Activated CD4-positive, alpha-beta T cell treated with anti-CD3 and anti-CD28 coated beads, Interleukin-2, amount 50 U/mL, for 48 hours (primary cell): Measurements from ENCODE around the gene TMEM256.

ENCODE experiments used
- DNase-seq, 2 experiments: peaks; one replicate each; pipeline ENCODE4 v3.0.0-alpha.2; 2020

Gene TMEM256

DNA sequence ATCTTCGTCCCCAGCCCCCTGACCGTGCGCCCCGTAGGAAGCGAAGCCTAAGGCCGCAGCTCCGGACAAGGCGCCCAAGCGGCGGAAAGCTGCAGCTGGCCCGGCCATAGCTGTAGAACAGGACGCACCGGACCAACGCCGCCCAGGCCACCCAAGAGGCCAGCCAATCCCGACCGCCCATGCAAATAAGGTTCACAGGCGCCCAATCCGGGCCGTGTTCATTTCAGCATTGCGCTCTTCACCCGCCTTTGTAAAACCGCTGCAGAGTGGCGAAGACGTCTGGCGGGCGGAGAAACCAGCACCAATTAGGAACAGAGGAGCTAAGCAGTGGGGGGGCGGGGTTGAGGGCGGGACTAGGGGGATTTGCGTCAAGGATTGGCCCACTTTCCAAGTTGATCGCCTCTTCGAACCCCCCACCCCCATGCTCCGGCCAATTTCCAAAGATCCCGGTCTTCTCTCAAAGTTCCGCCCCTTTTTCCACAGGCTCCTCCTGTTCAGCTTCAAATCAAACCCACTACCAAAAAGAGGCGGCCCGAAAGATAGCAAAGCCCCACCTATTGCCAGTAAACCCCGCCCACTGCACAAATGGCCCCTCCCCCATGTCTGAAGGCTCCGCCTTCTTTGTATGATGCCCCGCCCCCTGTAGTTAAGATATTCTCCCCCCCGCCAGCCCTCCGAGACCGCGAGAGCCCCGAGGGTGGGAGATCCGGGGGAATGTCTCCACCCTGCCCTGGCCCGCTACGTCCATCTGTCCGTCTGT, at the start of gene TMEM256:
Gene TMEM256 (minus strand): TSS at position 121 of the 760 bp plus-strand sequence. CDS start 13 bp downstream, at position 108.
- DNase-seq, result peak; percentile 96

DNA sequence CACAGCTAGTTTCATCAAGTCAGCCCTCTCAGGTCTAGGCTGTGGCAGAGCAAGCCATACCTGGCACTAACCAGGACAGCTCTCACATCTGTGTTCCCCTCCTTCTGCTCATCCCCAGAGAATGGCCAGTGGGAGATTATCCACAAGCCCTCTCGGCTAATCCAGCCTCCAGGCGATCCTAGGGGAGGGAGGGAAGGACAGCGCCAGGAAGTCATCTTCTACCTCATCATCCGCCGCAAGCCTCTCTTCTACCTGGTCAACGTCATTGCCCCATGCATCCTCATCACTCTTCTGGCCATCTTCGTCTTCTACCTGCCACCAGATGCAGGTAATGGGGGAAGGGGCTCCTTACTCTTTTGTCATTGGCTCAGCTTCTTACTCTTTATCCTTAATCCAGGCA, 44.6 kb upstream of the TMEM256 start:
- no peak for DNase-seq

DNA sequence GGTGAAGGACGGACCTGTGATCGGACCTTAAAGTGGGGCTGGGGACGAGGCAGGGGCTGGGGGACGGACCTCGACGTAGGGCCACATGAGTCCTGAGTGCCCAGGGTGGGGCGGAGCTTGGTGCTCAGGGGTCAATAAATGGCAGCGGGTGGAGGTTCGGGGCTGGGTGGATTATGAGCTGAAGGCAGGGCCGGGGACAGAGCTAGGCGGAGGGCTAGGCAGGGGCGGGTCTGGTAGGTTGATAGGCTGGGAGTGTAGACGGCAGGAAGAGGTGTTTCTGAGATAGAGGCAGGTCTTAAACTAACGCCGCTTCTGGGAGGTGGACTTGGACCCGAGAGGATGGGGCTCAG, 41.7 kb upstream of the TMEM256 start:
- peak; percentile 9 to 31 for DNase-seq

DNA sequence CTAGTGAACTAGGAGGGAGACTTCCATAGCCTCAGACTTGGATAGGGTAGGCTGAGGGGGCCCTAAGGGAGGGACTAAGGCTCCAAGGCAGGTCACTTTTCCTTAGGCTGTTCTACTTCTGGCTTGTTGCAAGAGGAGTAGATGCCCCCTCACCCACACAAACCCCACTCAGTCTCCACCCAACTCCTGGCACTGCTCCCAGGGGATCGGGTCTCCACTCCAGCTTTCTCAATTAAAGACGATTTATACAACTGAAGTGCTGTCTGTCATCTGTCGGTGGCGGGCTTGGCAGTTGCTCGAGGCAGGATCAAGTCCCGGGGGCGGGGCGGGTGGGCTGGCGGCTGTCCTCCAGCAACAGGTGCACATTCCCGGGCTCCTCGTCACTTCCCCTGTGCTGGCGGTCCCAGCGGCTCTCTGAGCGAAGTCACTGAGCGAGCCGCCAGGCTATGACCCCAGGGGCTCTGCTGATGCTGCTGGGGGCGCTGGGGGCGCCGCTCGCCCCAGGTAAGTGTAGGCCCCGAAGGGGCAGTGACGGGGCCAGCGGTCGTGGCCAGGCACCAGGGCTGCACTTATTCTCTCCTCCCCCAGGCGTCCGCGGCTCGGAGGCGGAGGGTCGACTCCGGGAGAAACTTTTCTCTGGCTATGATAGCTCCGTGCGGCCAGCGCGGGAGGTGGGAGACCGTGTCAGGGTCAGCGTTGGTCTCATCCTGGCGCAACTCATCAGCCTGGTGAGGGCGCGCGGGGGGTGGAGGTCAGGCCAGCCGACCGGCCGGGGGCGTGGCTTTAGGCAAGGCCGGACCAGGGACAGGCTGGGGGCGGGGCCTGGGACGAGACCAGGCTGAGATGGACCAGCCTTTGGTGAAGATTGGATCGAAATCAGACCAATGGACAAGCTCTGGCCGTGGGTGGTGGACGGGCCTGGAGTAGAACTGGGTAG, 41.1 kb upstream of the TMEM256 start, which contains the start of gene CHRNB1:
Gene CHRNB1 (plus strand): TSS at position 380 of the 937 bp plus-strand sequence. CDS start 67 bp downstream, at position 447.
- DNase-seq, result peak; percentile 9 to 34

DNA sequence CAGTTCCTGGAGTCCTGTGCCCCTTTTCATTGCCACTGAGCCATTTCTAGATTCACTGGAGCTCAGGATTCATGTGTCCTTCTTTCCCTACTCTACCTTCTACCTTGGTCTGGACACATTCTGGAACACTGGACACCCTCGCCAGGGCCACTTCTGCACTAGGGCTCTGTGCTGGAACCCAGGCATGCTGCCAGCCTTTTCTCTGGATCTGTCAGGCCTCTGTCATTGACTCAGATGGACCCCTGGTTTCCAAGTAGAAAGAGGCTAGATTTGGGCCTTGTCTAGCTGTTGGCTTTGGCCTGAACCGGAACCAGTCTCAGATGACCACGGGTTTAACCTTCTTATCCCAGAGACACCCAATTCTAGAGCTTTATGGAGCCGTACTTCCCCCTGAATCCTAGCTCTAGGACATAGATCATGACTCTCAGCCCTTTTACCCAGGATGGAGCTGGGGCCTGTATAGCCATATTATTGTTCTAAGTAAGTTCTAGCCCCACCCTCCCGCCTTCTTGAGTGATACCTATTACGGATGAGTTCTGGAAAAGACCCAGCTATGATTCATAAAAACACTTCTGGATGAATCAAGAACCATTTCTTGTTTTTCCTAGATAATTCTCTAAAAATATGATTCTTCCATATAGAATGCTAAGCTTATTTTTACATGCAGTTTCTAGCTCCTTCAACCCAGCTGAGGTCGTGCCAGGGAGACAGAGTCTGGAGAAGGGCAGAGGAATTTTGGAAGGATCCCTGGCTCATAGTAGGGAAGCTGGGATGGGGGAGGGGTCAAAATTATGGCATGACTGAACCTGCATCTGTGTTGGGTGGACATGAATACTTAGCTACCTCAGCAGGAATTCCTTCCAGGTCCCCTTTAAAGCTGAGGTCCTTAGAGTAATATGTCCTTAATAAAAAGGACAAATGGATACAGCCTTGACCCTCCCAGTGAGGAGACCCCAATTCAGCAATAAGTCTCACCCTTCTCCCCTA, 39.9 kb upstream of the TMEM256 start:
- DNase-seq, result no peak

DNA sequence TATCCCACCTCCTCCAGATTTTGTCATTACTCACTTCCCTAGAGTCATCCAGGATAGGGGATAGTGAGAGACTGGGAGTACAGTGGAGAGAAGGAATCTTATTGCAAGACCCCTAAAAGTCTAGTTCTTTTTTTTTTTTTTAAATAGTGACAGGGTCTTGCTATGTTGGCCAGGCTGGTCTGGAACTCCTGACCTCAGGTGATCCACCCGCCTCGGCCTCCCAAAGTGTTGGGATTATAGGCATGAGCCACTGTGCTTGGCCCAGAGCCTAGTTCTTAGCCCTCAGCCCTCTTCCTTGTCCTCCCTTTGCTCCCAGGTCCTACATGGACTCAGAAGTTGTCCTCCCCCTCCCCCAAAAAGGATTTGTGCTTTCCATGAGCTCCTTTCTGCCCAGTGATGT, 38.2 kb upstream of the TMEM256 start:
- no peak for DNase-seq

DNA sequence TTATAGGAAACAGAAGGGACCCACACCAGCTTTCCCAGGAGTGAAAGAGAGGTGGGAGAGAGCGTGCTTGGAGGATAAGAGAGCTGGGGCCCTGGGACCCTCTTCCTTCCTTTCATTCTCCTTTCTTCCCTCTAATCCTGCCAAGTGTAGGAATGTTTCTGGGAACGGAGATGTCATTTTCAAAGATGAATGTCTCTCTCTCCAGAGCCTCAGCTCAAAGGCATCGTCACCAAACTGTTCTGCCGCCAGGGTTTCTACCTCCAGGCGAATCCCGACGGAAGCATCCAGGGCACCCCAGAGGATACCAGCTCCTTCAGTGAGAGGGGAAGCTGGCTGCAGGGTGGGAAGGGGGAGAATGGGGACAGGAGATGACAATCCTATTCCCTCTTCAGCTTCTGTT, 37.4 kb upstream of the TMEM256 start:
- DNase-seq, result no peak

DNA sequence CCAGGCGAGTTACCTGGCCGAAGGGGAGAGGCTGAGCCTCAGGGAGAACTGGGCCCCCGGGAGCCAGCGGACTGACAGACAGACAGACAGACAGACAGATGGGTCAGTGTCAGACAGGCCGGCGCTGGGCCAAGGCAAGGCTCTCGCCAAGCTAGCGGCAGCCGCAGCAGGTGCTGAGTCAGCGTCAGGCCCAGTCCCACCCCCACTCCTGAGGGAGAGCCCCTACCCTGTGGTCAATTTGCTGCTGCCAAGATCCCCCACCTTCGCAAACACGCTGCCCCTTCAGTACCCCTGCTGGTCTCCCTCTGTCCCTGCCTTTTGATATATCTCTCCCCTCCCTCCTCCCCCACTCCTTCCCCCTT, 36.9 kb upstream of the TMEM256 start:
- peak; percentile 29 to 39 for DNase-seq

DNA sequence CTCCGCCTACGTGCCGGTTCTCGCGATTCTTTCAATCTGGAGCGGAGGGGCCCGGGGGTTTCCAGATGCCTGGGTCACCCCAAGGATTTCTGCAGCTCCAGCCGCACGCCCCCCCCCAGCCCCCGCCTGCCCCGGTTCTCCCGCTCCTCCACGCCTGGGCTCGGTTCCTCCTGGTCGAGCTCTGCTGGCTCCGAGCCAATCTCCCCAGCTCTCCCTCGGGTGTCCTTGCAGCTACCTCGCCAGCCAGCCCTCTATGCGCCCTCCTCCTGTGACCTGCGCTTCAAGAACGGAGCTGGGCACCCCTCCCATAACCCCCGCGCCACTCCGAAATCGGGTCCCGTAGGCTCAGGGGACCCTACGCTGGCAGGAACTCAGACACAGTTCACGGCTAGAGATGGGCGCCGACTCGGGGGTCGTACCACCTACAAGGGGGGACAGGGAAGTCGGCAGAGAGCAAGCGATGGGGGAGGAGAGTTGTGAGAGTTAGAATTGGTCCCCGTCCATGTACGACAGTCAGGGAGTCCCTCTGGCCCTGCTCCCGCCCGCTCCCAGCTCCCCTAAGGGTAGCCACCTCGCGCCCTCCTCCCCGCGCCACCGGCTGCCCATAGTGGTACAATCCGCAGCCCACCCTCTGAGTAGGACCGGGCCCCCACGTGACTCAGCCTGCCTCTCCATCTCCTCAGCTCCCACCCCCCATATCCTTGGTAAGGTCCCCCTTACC, 36.4 kb upstream of the TMEM256 start:
- peak; percentile 55 to 68 for DNase-seq

DNA sequence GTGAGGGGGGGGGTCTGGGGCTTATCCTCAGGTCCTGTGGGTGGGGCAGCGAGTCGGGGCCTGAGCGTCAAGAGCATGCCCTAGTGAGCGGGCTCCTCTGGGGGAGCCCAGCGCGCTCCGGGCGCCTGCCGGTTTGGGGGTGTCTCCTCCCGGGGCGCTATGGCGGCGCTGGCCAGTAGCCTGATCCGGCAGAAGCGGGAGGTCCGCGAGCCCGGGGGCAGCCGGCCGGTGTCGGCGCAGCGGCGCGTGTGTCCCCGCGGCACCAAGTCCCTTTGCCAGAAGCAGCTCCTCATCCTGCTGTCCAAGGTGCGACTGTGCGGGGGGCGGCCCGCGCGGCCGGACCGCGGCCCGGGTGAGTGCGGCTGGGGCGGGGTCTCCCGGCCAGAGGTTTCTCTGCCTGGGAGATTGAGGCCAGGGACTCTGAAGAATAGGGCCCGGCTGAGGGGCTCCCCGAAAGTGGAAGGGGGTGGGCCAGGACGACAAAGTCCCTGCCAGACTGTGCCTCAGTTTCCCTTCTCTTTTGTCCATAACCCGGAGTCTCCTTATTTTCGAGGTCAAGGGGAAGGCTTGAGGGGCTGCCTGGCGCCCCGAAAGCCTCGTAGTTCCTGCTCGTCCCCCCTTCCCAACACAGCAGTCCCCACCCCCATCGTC, 35.7 kb upstream of the TMEM256 start, which contains the start of gene FGF11:
Gene FGF11 (plus strand): TSS at position 51 of the 651 bp plus-strand sequence. CDS start 109 bp downstream, at position 160.
- DNase-seq, result peak in 1 of 2 experiments; percentile 13

DNA sequence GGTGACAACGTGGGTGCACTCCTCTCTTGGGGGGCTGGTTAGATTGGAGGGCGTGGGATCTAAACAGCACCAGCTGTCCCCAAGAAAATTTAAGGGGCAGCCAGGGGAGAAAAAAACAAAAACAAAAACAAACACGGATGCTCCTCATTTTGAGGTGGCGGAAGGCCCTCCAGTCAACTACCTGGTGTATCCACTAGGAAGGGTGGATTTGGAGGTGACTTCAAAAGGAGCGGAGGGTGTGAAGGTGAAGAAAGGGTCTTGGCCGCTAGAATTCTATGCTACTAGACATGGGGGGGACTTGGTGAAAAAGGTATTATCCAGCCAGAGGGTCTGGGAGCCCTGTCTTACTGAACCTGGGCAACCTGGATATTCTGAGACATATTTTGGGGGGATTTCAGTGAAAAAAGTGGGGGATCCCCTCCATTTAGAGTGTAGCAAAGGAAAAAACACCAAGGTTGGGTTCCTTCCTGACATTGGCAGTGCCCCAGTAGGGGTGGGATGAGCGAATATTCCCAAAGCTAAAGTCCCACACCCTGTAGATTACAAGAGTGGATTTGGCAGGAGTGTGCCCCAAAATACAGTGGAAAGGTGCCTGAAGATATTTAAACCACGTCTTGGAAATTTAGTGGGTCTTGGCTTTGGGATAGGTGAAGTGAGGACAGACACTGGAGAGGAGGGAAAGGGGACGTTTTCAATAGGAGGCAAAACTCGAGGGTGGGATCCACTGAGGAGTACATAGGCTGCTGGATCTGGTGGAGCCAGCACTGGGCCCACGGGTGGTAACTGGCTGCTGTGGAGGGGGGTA, 35.0 kb upstream of the TMEM256 start:
- no peak for DNase-seq

DNA sequence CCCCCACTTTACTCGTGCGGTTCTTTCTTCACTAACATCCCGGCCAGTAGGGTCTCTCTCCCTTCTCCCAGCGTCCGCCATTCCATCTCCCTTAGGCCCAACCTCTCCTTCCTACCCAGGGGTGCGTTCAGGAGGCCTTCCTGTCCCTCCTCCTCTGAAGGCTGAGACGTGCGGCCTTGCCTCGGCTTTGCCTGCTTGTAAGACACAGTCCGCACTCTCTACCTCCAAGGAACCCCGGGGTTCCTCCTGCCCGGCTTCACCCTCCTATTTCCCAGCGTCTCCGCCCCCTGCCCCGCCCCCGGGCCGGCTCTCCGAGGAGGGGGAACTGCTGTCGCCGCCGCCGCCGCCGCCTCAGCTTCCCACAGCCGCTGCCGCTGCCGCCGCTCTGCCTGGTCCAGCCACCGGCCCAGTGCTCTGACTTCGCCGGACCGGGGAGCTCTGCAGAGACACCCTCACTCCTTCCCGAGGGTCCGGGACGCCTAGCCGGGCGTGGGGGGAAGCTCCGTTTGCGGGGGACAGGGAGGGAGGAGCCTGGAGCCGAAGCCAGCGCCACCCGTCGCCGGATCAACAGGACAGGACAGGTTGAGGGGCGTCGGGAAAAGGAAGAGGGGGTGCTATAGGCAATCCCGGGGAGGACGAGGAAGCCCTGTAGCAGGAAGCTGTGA, 34.2 kb upstream of the TMEM256 start:
- peak; percentile 74 to 78 for DNase-seq

DNA sequence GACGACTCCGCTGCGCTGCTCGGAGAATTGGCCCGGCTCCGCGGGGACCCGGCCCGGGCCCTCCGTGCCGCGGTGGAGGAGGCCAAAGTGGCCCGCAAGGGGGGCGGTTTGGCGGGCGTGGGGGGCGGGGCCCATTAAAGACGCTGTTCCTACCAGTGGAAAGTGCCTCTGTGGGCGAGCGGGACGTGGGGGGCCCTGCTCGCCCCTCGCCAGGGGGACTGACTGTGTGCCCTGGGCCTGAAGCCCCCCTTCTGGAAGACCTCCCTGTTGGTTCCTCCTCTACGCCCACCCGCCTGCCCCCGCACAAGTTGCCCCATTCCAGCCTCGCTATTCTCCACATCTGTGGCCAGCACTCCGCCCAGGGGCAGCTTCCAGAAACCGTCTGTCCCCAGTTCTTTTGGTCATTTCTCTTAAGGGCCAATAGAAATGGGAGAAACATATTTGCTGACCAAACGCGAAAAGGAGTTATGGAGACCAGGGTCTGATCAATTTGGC, 33.5 kb upstream of the TMEM256 start:
- no peak for DNase-seq

DNA sequence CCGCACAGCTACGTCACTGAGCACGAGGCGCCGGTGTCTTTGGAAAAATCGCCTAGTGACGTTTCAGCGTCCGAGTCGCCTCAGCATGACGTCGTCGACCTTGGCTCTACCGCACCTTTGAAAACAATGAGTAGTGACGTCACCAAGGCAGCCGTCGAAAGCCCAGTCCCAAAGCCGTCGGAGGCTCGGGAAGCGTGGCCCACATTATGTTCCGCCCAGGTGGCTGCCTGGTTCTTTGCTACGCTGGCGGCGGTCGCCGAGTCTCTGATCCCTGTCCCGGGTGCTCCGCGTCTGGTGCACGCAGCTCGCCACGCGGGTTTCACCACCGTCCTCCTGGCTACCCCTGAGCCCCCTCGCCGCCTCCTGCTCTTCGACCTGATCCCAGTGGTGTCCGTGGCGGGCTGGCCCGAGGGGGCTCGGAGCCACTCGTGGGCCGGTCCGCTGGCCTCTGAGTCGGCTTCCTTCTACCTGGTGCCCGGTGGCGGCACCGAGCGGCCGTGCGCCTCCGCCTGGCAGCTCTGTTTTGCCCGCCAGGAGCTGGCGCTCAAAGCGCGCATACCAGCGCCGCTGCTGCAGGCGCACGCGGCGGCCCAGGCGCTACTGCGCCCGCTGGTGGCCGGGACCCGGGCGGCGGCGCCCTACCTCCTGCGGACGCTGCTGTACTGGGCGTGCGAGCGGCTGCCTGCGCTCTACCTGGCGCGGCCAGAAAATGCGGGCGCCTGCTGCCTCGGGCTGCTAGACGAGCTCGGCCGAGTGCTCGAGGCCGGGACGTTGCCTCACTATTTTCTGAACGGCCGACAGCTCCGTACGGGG, 32.9 kb upstream of the TMEM256 start:
- DNase-seq, result peak; percentile 80 to 82

DNA sequence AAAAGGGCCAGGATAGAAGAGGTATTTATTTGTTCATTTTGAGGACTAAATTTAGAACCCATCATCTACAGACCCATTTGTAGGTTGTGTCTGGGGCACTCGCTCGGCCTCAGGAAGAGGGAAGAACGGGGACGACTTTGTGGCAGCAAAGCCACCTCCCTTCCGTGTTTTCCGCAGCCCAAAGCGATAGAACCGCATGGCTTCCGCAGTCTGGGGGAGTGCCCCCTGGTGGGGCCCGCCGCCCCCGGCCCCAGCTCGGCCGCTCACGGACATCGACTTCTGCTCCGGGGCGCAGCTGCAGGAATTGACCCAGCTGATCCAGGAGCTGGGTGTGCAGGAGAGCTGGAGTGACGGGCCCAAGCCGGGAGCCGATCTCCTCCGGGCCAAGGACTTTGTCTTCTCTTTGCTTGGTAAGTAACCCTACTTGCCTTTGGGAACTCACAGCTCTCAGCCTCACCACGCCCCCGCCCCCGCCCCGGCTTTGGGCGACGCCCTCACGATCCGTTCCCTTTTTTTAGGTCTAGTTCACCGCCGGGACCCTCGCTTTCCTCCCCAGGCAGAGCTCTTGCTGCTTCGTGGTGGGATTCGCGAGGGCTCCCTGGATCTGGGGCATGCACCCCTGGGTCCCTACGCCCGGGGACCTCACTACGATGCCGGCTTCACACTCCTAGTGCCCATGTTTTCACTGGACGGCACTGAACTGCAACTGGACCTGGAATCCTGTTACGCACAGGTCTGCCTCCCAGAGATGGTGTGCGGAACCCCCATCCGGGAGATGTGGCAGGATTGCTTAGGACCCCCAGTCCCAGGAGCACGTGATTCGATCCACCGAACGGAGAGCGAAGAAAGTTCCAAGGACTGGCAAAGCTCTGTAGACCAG, 32.0 kb upstream of the TMEM256 start:
- DNase-seq, result peak; percentile 68 to 70

DNA sequence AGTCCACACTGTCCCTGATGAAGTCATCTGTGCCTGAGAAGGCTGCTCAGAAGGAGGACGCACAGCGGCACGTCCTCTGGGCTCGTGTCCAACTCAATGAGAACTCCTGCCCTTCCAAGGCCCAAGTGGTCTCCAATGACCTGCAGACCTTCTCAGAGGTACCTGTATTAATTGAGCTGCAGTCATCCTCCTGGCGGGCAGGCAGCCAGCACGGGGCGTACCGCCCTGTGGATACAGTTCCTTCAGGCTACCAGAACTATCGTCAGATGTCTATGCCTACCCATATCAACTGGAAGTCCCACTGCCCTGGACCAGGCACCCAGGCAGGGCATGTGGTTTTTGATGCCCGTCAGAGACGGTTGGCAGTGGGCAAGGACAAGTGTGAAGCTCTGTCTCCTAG, 28.4 kb upstream of the TMEM256 start:
- DNase-seq, result no peak

DNA sequence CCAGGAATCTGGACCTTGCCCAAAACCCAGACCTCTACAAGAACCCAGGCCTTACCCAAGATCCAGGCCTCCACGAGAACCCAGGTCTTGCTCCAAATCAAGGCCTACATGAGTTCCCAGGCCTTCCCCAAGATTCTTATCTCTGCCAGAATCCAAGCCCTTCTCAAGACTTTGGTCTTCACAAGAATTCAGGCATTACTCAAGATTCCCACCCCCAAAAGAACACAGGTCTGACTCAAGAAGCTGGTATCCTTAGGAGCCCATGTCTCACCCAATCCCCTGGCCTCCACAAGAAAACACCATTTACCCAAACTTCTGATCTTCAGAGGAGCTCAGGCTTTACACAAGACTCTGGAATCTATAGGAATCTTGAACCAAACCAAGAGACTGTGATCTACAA, 27.3 kb upstream of the TMEM256 start:
- DNase-seq, result no peak

DNA sequence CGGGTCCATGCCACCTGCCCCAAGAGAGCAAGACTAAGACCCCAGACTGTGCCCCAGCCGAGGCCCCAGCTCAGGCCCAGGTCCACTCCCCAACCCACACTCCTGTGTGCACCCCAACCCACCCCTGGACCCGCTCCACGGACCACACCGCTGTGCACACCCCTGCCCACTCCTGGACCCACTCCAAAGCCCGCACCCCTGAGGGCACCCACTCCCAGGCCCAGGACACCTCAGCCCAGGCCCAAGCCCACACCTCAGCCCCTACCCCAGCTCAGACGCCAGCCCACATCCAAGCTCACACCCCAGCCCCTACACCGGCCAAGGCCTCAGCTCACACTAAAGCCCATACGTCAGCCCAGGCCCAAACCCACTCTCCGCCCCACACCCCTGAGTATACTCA, 25.8 kb upstream of the TMEM256 start:
- no peak for DNase-seq
